Measurements from ENCODE around the gene SESN2. TPM values are rescaled to one million over a fixed set of nuclear protein-coding genes. Genes with fewer than 3 reads are reported as not detected.

The SESN2 gene
- total and polyA plus RNA-seq, 10 of the 15 experiments (the other 5 are each of a cell fraction or from before 2014, with no cell fraction given) = 1.5 to 40.9 (median 17.8) TPM

DNA sequence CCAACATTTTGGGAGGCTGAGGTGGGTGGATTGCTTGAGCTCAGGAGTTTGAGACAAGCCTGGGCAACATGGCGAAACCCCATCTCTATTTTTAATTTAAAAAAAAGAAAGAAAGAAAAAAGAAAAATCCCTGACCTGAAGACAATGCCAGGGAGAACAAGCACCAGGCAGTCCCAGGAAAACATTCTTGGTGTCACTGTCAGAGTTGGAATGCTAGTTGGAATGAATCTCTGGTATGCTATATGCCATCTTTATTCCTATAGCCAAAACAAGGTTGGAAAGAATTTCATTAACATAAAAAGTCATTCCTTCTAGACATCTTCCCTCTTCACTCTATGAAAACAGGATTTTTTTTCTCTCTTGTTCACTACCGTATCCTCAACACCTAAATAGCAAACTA is 29.3 kb upstream of the SESN2 start:
- Histone ChIP-seq H3K27ac (ENCODE audit: control insufficient read depth, insufficient read depth) (no peak overlapping the region), H3K36me3 (ENCODE audit: control insufficient read depth in 2 of 2, insufficient read depth in 2 of 2, low read length in 1 of 2) (peaks cover 0 to 17% of the 10 kb centered on the region in 2 experiments; a peak in 2 of 4 replicates), H3K9me3 (replicated peaks; ENCODE audit: control insufficient read depth, insufficient read depth, low read length) (no peaks in the 10 kb centered on the region), H3K27me3 (replicated peaks in 1 of 2; ENCODE audit: control insufficient read depth in 2 of 2, insufficient read depth in 2 of 2, low read length in 1 of 2) (no peaks in the 10 kb centered on the region), H3K4me1 (ENCODE audit: control insufficient read depth, insufficient read depth, low read length) (no peaks in the 10 kb centered on the region), H2AFZ (ENCODE audit: control insufficient read depth, low read depth, low read length) (no peak overlapping the region), H4K20me1 (ENCODE audit: control insufficient read depth, insufficient read depth) (no peaks in the 10 kb centered on the region), H3K4me2 (ENCODE audit: control insufficient read depth, insufficient read depth) (no peak overlapping the region), H3K4me3 (no peak overlapping the region), H3K9ac (ENCODE audit: control insufficient read depth, insufficient read depth, low read length) (no peak overlapping the region), H3K79me2 (ENCODE audit: control insufficient read depth, insufficient read depth, low read length) (peaks cover 31% of the 10 kb centered on the region)
- RAD21 ChIA-PET (ENCODE audit: unreplicated experiment) = no interaction called here
- ATAC-seq (no peak), DNase-seq (ENCODE audit: low read depth, low spot score) (no peak), FAIRE-seq (no peak)
- BruUV-seq (replicated peaks) = no TSS peak
- TF ChIP-seq MEF2A (IDR thresholded peaks at IDR 0.05; ENCODE audit: insufficient read depth, low read depth, low read length) (no peak), RUNX3 (IDR thresholded peaks at IDR 0.05; ENCODE audit: low read length) (no peak), ZNF217 (IDR thresholded peaks at IDR 0.05) (no peak), PML (IDR thresholded peaks at IDR 0.05; ENCODE audit: low read length) (no peak), ZNF592 (IDR thresholded peaks at IDR 0.05) (no peak), NRF1 (conservative IDR thresholded peaks at IDR 0.05; ENCODE audit: low read depth, low read length) (no peak), FOXK2 (IDR thresholded peaks at IDR 0.05) (no peak), POLR2AphosphoS5 (IDR thresholded peaks at IDR 0.05; ENCODE audit: low read length) (no peak)
- TF ChIP-seq, protein P1, sequence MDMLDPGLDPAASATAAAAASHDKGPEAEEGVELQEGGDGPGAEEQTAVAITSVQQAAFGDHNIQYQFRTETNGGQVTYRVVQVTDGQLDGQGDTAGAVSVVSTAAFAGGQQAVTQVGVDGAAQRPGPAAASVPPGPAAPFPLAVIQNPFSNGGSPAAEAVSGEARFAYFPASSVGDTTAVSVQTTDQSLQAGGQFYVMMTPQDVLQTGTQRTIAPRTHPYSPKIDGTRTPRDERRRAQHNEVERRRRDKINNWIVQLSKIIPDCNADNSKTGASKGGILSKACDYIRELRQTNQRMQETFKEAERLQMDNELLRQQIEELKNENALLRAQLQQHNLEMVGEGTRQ (IDR thresholded peaks at IDR 0.05; ENCODE audit: borderline replicate concordance, low read depth, low read length) = no peak
- CTCF ChIA-PET = interaction anchor here (2.6 kb wide), 1 partner anchor 19 kb away, joined by 7 read pairs; no protein-coding TSS in a partner anchor
- POLR2A ChIA-PET = no interaction called here
- WGBS (ENCODE audit: insufficient coverage, insufficient replicate concordance, low lambda C conversion rate, missing lambda C conversion rate) = 57% methylated on average over 2 of the region's 2 CpGs
- in situ Hi-C loops (cut with MboI) = no loop called here
- SMC1A ChIA-PET (ENCODE audit: uncharacterized antibody, unreplicated experiment) = interaction anchor here (1.5 kb wide), 1 partner anchor 16 kb away, joined by 4 read pairs; no protein-coding TSS in a partner anchor
- intact Hi-C loops (cut with micrococcal nuclease; ENCODE audit: unreplicated experiment) = no loop called here

All from GM12878 (cell line).